IMR-90 (cell line): Measurements from ENCODE around the gene PRRC2B.

Experiments used
- ELK1 ChIP-seq: fragments of 150-350 bp; IDR thresholded peaks from 2 replicates; pipeline ENCODE4 v1.6.1; 2016; ENCODE audit warnings: low read depth, mild to moderate bottlenecking, low read length, moderate library complexity, borderline replicate concordance
- POLR2A ChIP-seq: IDR thresholded peaks from 2 replicates; pipeline ENCODE4 v1.6.1; 2012; ENCODE audit warnings: mild to moderate bottlenecking, low read depth, low read length

- TF ChIP-seq POLR2A (no peak), ELK1 (no peak)
These were observed 70.6 kb downstream of the PRRC2B start for GRCh38 chr9:131464354-131465000.
